OCI-LY3 (cell line): ENCODE measurements around the gene MAMDC2.

Experiments used
- H2AFZ ChIP-seq: fragments of 200-600, 300-600 bp; shearing (Covaris generic); 2 replicates; pipeline ENCODE4 v1.6.0; 2014; ENCODE audit warnings: antibody characterized with exemption, low read depth, low read length
- H3K27ac ChIP-seq: fragments of 200-600, 300-600 bp; sonication (generic); 2 replicates; pipeline ENCODE4 v1.5.1; 2014; ENCODE audit warnings: mild to moderate bottlenecking, low read length, moderate library complexity, mixed read lengths
- H3K27me3 ChIP-seq: fragments of 200-600, 300-600 bp; sonication (generic); 2 replicates; pipeline ENCODE4 v1.6.1; 2014; ENCODE audit warnings: low read depth, low read length, mixed read lengths
- H3K36me3 ChIP-seq: fragments of 200-600, 300-600 bp; sonication (generic); replicated peaks from 2 replicates; pipeline ENCODE3; 2014; ENCODE audit warnings: low read depth, low read length, mixed read lengths
- H3K4me1 ChIP-seq: fragments of 300-600, 200-600 bp; sonication (generic); 2 replicates; pipeline ENCODE4 v1.6.1; 2014; ENCODE audit warnings: low read length, mixed read lengths
- H3K4me2 ChIP-seq: fragments of 200-600, 300-600 bp; sonication (generic); 2 replicates; pipeline ENCODE4 v1.6.1; 2014; ENCODE audit warnings: low read length, mixed read lengths
- H3K4me3 ChIP-seq: fragments of 300-600, 200-600 bp; sonication (generic); 2 replicates; pipeline ENCODE4 v1.5.1; 2014; ENCODE audit warnings: antibody characterized with exemption, mild to moderate bottlenecking, low read length, moderate library complexity
- H3K79me2 ChIP-seq: fragments of 300-600, 200-600 bp; shearing (Covaris generic); 2 replicates; pipeline ENCODE4 v1.6.1; 2014; ENCODE audit warnings: mild to moderate bottlenecking, low read length, mixed read lengths
- H3K9ac ChIP-seq: fragments of 300-600, 200-600 bp; shearing (Covaris generic); 2 replicates; pipeline ENCODE4 v1.6.0; 2014; ENCODE audit warnings: mild to moderate bottlenecking, low read length, moderate library complexity
- H3K9me3 ChIP-seq: fragments of 200-600, 300-600 bp; shearing (Covaris generic); 2 replicates; pipeline ENCODE4 v1.6.1; 2014; ENCODE audit warnings: low read length, mixed read lengths; ENCODE audit not compliant: insufficient read depth
- H4K20me1 ChIP-seq: fragments of 200-600, 300-600 bp; sonication (generic); 2 replicates; pipeline ENCODE4 v1.6.1; 2016; ENCODE audit warnings: low read length, mixed read lengths; ENCODE audit not compliant: insufficient read depth
- EZH2phosphoT487 ChIP-seq: fragments of 200-600 bp; shearing (Covaris generic); IDR thresholded peaks from 2 replicates; pipeline ENCODE4 v1.6.1; 2018; ENCODE audit warnings: antibody characterized with exemption, mixed run types, low read depth
- TF ChIP-seq, protein P1 (sequence below): fragments of 200-600, 300-600 bp; sonication (generic); IDR thresholded peaks from 2 replicates; pipeline ENCODE4 v1.5.1; 2014; ENCODE audit warnings: antibody characterized with exemption, low read length, low read depth

The MAMDC2 gene

DNA sequence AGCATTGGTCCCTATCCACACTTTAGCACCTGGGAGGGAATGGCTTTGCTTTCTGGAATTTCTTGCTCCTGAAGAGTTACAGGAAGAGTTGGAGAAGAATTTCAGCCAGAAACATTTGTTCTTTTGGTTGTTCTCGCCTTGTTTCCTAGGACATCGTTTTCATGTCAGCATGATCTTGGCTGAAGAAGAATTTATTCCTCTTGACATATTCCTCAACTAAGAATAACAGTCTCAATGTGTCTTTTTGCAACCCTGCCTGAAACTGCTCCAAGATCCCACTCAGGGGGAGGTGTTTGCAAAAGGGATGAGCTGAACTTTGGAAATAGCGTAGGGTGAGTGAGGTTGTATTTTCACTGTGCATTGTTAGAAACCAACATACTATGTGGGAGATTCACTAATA lies 26.1 kb downstream of the MAMDC2 start:
- no peak for TF ChIP-seq EZH2phosphoT487
- TF ChIP-seq, protein P1, sequence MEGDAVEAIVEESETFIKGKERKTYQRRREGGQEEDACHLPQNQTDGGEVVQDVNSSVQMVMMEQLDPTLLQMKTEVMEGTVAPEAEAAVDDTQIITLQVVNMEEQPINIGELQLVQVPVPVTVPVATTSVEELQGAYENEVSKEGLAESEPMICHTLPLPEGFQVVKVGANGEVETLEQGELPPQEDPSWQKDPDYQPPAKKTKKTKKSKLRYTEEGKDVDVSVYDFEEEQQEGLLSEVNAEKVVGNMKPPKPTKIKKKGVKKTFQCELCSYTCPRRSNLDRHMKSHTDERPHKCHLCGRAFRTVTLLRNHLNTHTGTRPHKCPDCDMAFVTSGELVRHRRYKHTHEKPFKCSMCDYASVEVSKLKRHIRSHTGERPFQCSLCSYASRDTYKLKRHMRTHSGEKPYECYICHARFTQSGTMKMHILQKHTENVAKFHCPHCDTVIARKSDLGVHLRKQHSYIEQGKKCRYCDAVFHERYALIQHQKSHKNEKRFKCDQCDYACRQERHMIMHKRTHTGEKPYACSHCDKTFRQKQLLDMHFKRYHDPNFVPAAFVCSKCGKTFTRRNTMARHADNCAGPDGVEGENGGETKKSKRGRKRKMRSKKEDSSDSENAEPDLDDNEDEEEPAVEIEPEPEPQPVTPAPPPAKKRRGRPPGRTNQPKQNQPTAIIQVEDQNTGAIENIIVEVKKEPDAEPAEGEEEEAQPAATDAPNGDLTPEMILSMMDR: no peak
- H3K4me2 ChIP-seq: no peak overlapping the region
- no peak overlapping the region for H3K4me3 ChIP-seq
- H3K79me2 ChIP-seq: no peaks in the 10 kb centered on the region
- H3K4me1 ChIP-seq: no peaks in the 10 kb centered on the region
- no peaks in the 10 kb centered on the region for H4K20me1 ChIP-seq
- no peak overlapping the region for H3K27ac ChIP-seq
- H3K27me3 ChIP-seq: peaks cover 19% of the 10 kb centered on the region; the same call in 1 of the 2 replicates
- no peaks in the 10 kb centered on the region for H3K36me3 ChIP-seq
- no peak overlapping the region for H3K9ac ChIP-seq
- H3K9me3 ChIP-seq: no peaks in the 10 kb centered on the region
- H2AFZ ChIP-seq: no peak overlapping the region

DNA sequence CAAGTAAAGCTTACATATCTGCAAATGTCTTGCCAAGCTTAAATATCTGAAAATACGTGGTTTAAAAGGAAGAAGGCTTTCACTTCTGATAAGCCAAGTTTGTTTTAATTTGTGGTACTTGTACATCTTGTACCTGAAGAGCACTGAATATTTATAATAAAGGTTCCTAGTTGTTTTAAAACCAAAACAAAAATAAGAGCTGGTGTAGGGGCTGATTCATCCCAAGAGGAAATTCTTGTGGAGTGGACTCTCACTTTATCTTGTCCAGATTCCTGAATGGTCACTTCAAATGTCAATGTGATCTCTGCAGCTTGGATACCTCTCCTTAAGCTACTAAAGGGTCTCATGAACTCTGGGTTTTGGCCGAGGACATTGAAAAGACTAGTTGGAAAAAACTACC lies 29.5 kb downstream of the MAMDC2 start:
- H3K9ac ChIP-seq: no peak overlapping the region
- no peaks in the 10 kb centered on the region for H4K20me1 ChIP-seq
- no peak overlapping the region for H3K4me3 ChIP-seq
- no peak overlapping the region for H3K27ac ChIP-seq
- no peak overlapping the region for H3K4me2 ChIP-seq
- no peaks in the 10 kb centered on the region for H3K4me1 ChIP-seq
- no peaks in the 10 kb centered on the region for H3K36me3 ChIP-seq
- H3K27me3 ChIP-seq: peaks cover 20% of the 10 kb centered on the region; the same call in 1 of the 2 replicates
- no peak for TF ChIP-seq EZH2phosphoT487
- TF ChIP-seq, protein P1: no peak
- no peaks in the 10 kb centered on the region for H3K79me2 ChIP-seq
- no peaks in the 10 kb centered on the region for H3K9me3 ChIP-seq
- H2AFZ ChIP-seq: no peak overlapping the region

DNA sequence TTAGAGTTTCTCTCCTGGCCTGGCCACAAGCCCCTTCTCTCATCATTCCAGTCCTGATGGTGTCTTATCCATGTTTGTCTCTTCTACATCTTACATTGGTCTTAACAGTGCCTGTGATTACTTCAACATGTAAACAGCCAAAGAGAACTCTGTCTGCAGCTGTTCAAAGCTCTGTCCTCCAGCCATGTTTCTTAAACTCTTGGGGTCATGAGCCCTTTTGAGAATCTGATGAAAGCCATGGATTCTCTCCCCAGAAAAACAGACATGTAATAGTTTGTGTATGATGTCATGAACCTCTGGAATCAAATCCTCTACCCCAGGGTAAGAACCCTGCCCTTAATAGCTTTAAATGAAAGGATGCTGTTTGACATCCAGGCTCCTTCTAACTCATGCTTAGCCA lies 30.1 kb downstream of the MAMDC2 start:
- H3K36me3 ChIP-seq: no peaks in the 10 kb centered on the region
- H3K27me3 ChIP-seq: peaks cover 24% of the 10 kb centered on the region; the same call in 1 of the 2 replicates
- H3K9ac ChIP-seq: no peak overlapping the region
- no peak overlapping the region for H3K27ac ChIP-seq
- H3K9me3 ChIP-seq: no peaks in the 10 kb centered on the region
- TF ChIP-seq, protein P1: no peak
- H3K4me3 ChIP-seq: no peak overlapping the region
- no peak overlapping the region for H3K4me2 ChIP-seq
- H3K79me2 ChIP-seq: no peaks in the 10 kb centered on the region
- no peaks in the 10 kb centered on the region for H3K4me1 ChIP-seq
- no peak overlapping the region for H2AFZ ChIP-seq
- H4K20me1 ChIP-seq: no peaks in the 10 kb centered on the region

DNA sequence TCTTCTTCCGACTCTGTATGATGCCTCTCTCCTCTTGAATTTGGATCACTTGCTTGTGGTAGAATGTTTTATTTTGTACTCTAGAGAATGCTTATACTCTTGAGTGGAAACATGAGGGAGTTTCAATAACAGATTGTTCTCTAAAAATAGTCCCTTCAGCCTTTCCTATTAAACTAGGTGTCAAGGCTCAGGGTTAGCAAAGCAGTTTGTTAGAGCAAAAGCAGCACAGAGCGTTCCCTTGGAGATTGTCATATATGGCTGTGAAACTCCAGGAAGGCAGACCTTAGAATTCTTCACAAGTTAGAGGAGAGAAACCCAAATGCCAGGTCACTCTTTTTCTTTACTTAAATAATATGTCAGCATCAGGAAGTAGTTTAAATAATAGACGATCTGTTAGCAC lies 33.0 kb downstream of the MAMDC2 start:
- Histone ChIP-seq H3K4me1 (no peaks in the 10 kb centered on the region), H3K4me3 (no peak overlapping the region), H4K20me1 (no peaks in the 10 kb centered on the region), H3K36me3 (no peaks in the 10 kb centered on the region), H3K79me2 (no peaks in the 10 kb centered on the region), H3K27me3 (peaks cover 33% of the 10 kb centered on the region; the same call in 1 of the 2 replicates), H3K9me3 (no peaks in the 10 kb centered on the region), H3K4me2 (no peak overlapping the region), H3K9ac (no peak overlapping the region), H2AFZ (no peak overlapping the region), H3K27ac (no peak overlapping the region)
- TF ChIP-seq EZH2phosphoT487: no peak
- TF ChIP-seq, protein P1: no peak
